ENCODE results near the gene NLRC5.

DNA sequence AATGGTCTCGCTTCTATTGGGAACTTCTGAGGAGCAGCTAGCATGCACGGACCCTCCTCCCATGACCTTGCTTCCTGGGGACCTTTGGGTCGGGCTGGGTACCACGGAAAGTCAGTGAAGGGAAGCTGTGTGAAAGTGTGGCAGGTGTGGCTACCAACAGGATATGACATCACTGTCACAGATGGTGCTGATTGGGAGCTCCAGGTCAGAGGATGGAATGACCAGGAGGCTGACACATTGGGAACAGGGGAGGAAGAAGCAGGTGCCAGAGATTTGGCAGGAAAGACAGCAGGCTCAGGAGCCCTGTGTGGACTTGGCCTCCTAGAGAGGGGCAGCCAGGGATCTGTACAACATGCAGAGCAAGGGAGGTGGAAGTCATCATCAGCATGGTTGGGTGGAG lies 137.1 kb downstream of the NLRC5 start:
- TF ChIP-seq, protein P1, sequence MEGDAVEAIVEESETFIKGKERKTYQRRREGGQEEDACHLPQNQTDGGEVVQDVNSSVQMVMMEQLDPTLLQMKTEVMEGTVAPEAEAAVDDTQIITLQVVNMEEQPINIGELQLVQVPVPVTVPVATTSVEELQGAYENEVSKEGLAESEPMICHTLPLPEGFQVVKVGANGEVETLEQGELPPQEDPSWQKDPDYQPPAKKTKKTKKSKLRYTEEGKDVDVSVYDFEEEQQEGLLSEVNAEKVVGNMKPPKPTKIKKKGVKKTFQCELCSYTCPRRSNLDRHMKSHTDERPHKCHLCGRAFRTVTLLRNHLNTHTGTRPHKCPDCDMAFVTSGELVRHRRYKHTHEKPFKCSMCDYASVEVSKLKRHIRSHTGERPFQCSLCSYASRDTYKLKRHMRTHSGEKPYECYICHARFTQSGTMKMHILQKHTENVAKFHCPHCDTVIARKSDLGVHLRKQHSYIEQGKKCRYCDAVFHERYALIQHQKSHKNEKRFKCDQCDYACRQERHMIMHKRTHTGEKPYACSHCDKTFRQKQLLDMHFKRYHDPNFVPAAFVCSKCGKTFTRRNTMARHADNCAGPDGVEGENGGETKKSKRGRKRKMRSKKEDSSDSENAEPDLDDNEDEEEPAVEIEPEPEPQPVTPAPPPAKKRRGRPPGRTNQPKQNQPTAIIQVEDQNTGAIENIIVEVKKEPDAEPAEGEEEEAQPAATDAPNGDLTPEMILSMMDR (IDR thresholded peaks at IDR 0.05; ENCODE audit: low read depth, low read length, poor library complexity, severe bottlenecking): no peak
- no peak for TF ChIP-seq EZH2phosphoT487 (IDR thresholded peaks at IDR 0.05; ENCODE audit: borderline replicate concordance, low read length)

Measured in DOHH2 (cell line).